ENCODE data around the gene PRLH. TPM values are rescaled to one million over a fixed set of nuclear protein-coding genes. Genes with fewer than 3 reads are reported as not detected.

Gene PRLH
- total and polyA plus RNA-seq, 2 of the 13 experiments (the other 11 are each of a cell fraction or from before 2014, with no cell fraction given): not detected

GRCh38 chr2:237594514-237594871, 28.1 kb downstream of the PRLH start (continued):
- no peak for TF ChIP-seq ZNF616 (CRISPR knock-in tag; IDR thresholded peaks at IDR 0.05; ENCODE audit: low read depth)
- TF ChIP-seq ZNF609 (CRISPR knock-in tag; IDR thresholded peaks at IDR 0.05; ENCODE audit: borderline replicate concordance): peak; percentile 21
- TF ChIP-seq IRF2 (CRISPR knock-in tag; IDR thresholded peaks at IDR 0.05): no peak; the same call in 1 of the 2 replicates
- TF ChIP-seq KMT2A (CRISPR knock-in tag; IDR thresholded peaks at IDR 0.05): no peak
- TF ChIP-seq SALL2 (CRISPR knock-in tag; IDR thresholded peaks at IDR 0.05): 0 out of 2 replicates have a peak, but pooled peaks have one; percentile 10
- TF ChIP-seq ETV5 (CRISPR knock-in tag; IDR thresholded peaks at IDR 0.05; ENCODE audit: borderline replicate concordance): peak; percentile 81; the same call in 1 of the 2 replicates
- peak; percentile 69 for TF ChIP-seq RARA (CRISPR knock-in tag; IDR thresholded peaks at IDR 0.05)
- no peak for TF ChIP-seq ZNF780A (CRISPR knock-in tag; IDR thresholded peaks at IDR 0.05)
- TF ChIP-seq ZNF414 (CRISPR knock-in tag; IDR thresholded peaks at IDR 0.05): no peak
- no peak for TF ChIP-seq ZBTB20 (CRISPR knock-in tag; IDR thresholded peaks at IDR 0.05; ENCODE audit: borderline replicate concordance, low read depth)
- TF ChIP-seq GABPB1 (CRISPR knock-in tag; IDR thresholded peaks at IDR 0.05): no peak; the same call in 1 of the 2 replicates
- TF ChIP-seq SIX4 (CRISPR knock-in tag; IDR thresholded peaks at IDR 0.05): peak; percentile 43
- no peak for TF ChIP-seq CCAR2 (optimal IDR thresholded peaks at IDR 0.05; ENCODE audit: low read depth, low read length)
- no peak for TF ChIP-seq ADNP (CRISPR knock-in tag; IDR thresholded peaks at IDR 0.05)
- no peak for TF ChIP-seq ZNF512 (CRISPR knock-in tag; IDR thresholded peaks at IDR 0.05)
- TF ChIP-seq GATAD1 (CRISPR knock-in tag; IDR thresholded peaks at IDR 0.05): peak; percentile 17; the same call in 1 of the 2 replicates
- no peak for TF ChIP-seq SMARCE1 (IDR thresholded peaks at IDR 0.05; ENCODE audit: borderline replicate concordance)
- TF ChIP-seq ARNTL (CRISPR knock-in tag; IDR thresholded peaks at IDR 0.05): peak; percentile 35; the same call in 1 of the 2 replicates
- TF ChIP-seq BRCA1 (CRISPR knock-in tag; IDR thresholded peaks at IDR 0.05): no peak
- no peak for TF ChIP-seq ZNF230 (CRISPR knock-in tag; IDR thresholded peaks at IDR 0.05)
- peak; percentile 71 for TF ChIP-seq FOXP4 (CRISPR knock-in tag; IDR thresholded peaks at IDR 0.05)
- TF ChIP-seq ZNF552 (CRISPR knock-in tag; IDR thresholded peaks at IDR 0.05; ENCODE audit: borderline replicate concordance): no peak
- TF ChIP-seq ZNF251 (CRISPR knock-in tag; IDR thresholded peaks at IDR 0.05): no peak
- no peak for TF ChIP-seq ZNF296 (CRISPR knock-in tag; conservative IDR thresholded peaks at IDR 0.05)
